Stimulated activated naive B cell treated with anti-CD40 and anti-IgM and Interleukin-4, amounts not matched to agents 10 μg/mL and 1 μg/mL and 100 μg/mL, for 72 hours (primary cell): ENCODE measurements around the gene PFDN1.
"Not testable (repeated sequence)": the region's sequence is repeated elsewhere in the genome, so short reads cannot be mapped to it uniquely, and the experiment has no call there.

Experiments used
- ATAC-seq, 2 donors: fragments of 150-1000 bp; cut with Tn5 transposase; replicated peaks; 2 replicates each; pipeline ENCODE4 v1.10.0; 2021; ENCODE audit warnings: moderate library complexity in 1 of 2
- DNase-seq: peaks from one replicate; pipeline ENCODE4 v3.0.0; 2021
- H3K27ac Mint-ChIP-seq: one replicate; pipeline ENCODE4 v1.8.0; 2022; ENCODE audit warnings: mild to moderate bottlenecking, mixed read lengths
- H3K27me3 Mint-ChIP-seq, 2 donors: one replicate each; pipeline ENCODE4 v1.8.0; 2022; ENCODE audit warnings: mixed read lengths in 2 of 2
- H3K36me3 Mint-ChIP-seq, 2 donors: one replicate each; pipeline ENCODE4 v1.8.0; 2022; ENCODE audit warnings: mixed read lengths in 2 of 2, mild to moderate bottlenecking in 1 of 2
- H3K4me1 Mint-ChIP-seq, 2 donors: one replicate each; pipeline ENCODE4 v1.8.0; 2022; ENCODE audit warnings: mixed read lengths in 2 of 2, mild to moderate bottlenecking in 1 of 2
- H3K4me3 Mint-ChIP-seq, 2 donors: one replicate each; pipeline ENCODE4 v1.8.0; 2022; ENCODE audit warnings: mild to moderate bottlenecking in 2 of 2, mixed read lengths in 2 of 2, moderate library complexity in 1 of 2
- H3K9me3 Mint-ChIP-seq, 2 donors: one replicate each; pipeline ENCODE4 v1.8.0; 2022; ENCODE audit warnings: mixed read lengths in 2 of 2, mild to moderate bottlenecking in 1 of 2

Gene PFDN1

GRCh38 chr5:140302786-140303639, at the start of gene PFDN1:
PFDN1 (minus strand) TSS chr5:140303101; CDS start chr5:140303073, 28 bp downstream.
- Mint-ChIP-seq H3K4me1 (peaks cover 9 to 19% of the 10 kb centered on the region in 2 donors), H3K9me3 (no peaks in the 10 kb centered on the region), H3K27ac (peak within 1 kb of the TSS; percentile 98), H3K27me3 (peaks cover 0 to 5% of the 10 kb centered on the region in 2 donors), H3K36me3 (peaks cover 12 to 15% of the 10 kb centered on the region in 2 donors), H3K4me3 (peak within 1 kb of the TSS; percentile 96 to 99)
- ATAC-seq: peak; percentile 98 to 99
- DNase-seq: peak; percentile 89

- H3K27ac Mint-ChIP-seq: no peak overlapping the region
- no peak overlapping the region for H3K4me3 Mint-ChIP-seq
- ATAC-seq: peak; percentile 81 to 87
Measured at GRCh38 chr5:140351609-140352334, 48.9 kb upstream of the PFDN1 start.

GRCh38 chr5:140349244-140349643, 46.3 kb upstream of the PFDN1 start:
- Mint-ChIP-seq H3K27me3 (peaks cover 0 to 8% of the 10 kb centered on the region in 2 donors), H3K36me3 (peaks cover 0 to 3% of the 10 kb centered on the region in 2 donors), H3K4me1 (peaks cover 26 to 43% of the 10 kb centered on the region in 2 donors), H3K9me3 (no peaks in the 10 kb centered on the region), H3K4me3 (no peak overlapping the region), H3K27ac (no peak overlapping the region)
- ATAC-seq: no peak
- DNase-seq: no peak

More at GRCh38 chr5:140351609-140352334, 48.9 kb upstream of the PFDN1 start:
- Mint-ChIP-seq H3K36me3 (peaks cover 0 to 3% of the 10 kb centered on the region in 2 donors), H3K27me3 (peaks cover 0 to 8% of the 10 kb centered on the region in 2 donors), H3K4me1 (peaks cover 12 to 21% of the 10 kb centered on the region in 2 donors), H3K9me3 (no peaks in the 10 kb centered on the region)
- DNase-seq: peak; percentile 43

- no peak overlapping the region for H3K27ac Mint-ChIP-seq
- no peak for ATAC-seq
- H3K27me3 Mint-ChIP-seq: peaks cover 0 to 8% of the 10 kb centered on the region in 2 donors
- H3K36me3 Mint-ChIP-seq: peaks cover 0 to 3% of the 10 kb centered on the region in 2 donors
- H3K4me1 Mint-ChIP-seq: peaks cover 34 to 55% of the 10 kb centered on the region in 2 donors
- H3K9me3 Mint-ChIP-seq: no peaks in the 10 kb centered on the region
- DNase-seq: no peak
- peak overlapping the region in 1 of 2 donors; percentile 28 for H3K4me3 Mint-ChIP-seq
Measured at GRCh38 chr5:140348104-140348503, 45.2 kb upstream of the PFDN1 start.

- Mint-ChIP-seq H3K4me3 (peak overlapping the region; percentile 57 to 87), H3K36me3 (peaks cover 0 to 3% of the 10 kb centered on the region in 2 donors), H3K4me1 (peaks cover 41 to 62% of the 10 kb centered on the region in 2 donors), H3K27ac (no peak overlapping the region), H3K27me3 (peaks cover 0 to 8% of the 10 kb centered on the region in 2 donors), H3K9me3 (no peaks in the 10 kb centered on the region)
- ATAC-seq (no peak), DNase-seq (no peak)
Measured at GRCh38 chr5:140347360-140347759, 44.5 kb upstream of the PFDN1 start.

- peaks cover 3% of the 10 kb centered on the region in 2 donors for H3K9me3 Mint-ChIP-seq
- DNase-seq (peak; percentile 49), ATAC-seq (peak; percentile 76 to 80)
- H3K4me1 Mint-ChIP-seq: peaks cover 47 to 70% of the 10 kb centered on the region in 2 donors
- peak within 1 kb of the TSS; percentile 37 for H3K27ac Mint-ChIP-seq
- peaks cover 5 to 6% of the 10 kb centered on the region in 2 donors for H3K36me3 Mint-ChIP-seq
- peaks cover 0 to 8% of the 10 kb centered on the region in 2 donors for H3K27me3 Mint-ChIP-seq
- peak within 1 kb of the TSS; percentile 82 to 87 for H3K4me3 Mint-ChIP-seq
Measured at GRCh38 chr5:140346348-140347221, 43.7 kb upstream of the PFDN1 start, which contains the start of gene HBEGF. HBEGF (minus strand) TSS chr5:140346603; CDS start chr5:140346328, 275 bp downstream.

GRCh38 chr5:140345919-140346347, 43.0 kb upstream of the PFDN1 start:
- H3K27me3 Mint-ChIP-seq: peaks cover 0 to 8% of the 10 kb centered on the region in 2 donors
- H3K27ac Mint-ChIP-seq: peak overlapping the region; percentile 37
- H3K4me3 Mint-ChIP-seq: peak overlapping the region; percentile 82 to 87
- H3K4me1 Mint-ChIP-seq: peaks cover 47 to 76% of the 10 kb centered on the region in 2 donors
- ATAC-seq (no peak), DNase-seq (no peak)
- peaks cover 5 to 6% of the 10 kb centered on the region in 2 donors for H3K36me3 Mint-ChIP-seq
- peaks cover 3% of the 10 kb centered on the region in 2 donors for H3K9me3 Mint-ChIP-seq

GRCh38 chr5:140344683-140345423, 42.0 kb upstream of the PFDN1 start:
- ATAC-seq: no peak
- DNase-seq: no peak
- Mint-ChIP-seq H3K27ac (no peak overlapping the region), H3K27me3 (peaks cover 0 to 8% of the 10 kb centered on the region in 2 donors), H3K4me3 (peak overlapping the region; percentile 51 to 78), H3K36me3 (peaks cover 5 to 9% of the 10 kb centered on the region in 2 donors), H3K9me3 (peaks cover 3% of the 10 kb centered on the region in 2 donors), H3K4me1 (peaks cover 51 to 82% of the 10 kb centered on the region in 2 donors)

- H3K4me3 Mint-ChIP-seq, DNase-seq, ATAC-seq, H3K27ac Mint-ChIP-seq, H3K9me3 Mint-ChIP-seq, H3K27me3 Mint-ChIP-seq, H3K36me3 Mint-ChIP-seq: not testable (repeated sequence)
- peaks cover 50 to 82% of the 10 kb centered on the region in 2 donors for H3K4me1 Mint-ChIP-seq
Measured at GRCh38 chr5:140343849-140344248, 40.9 kb upstream of the PFDN1 start.

GRCh38 chr5:140342896-140343295, 40.0 kb upstream of the PFDN1 start:
- Mint-ChIP-seq H3K36me3 (peaks cover 3 to 9% of the 10 kb centered on the region in 2 donors), H3K27ac (peak overlapping the region; percentile 78), H3K4me3 (peak overlapping the region in 1 of 2 donors; percentile 71), H3K27me3 (no peaks in the 10 kb centered on the region), H3K9me3 (peaks cover 3% of the 10 kb centered on the region in 2 donors), H3K4me1 (peaks cover 42 to 73% of the 10 kb centered on the region in 2 donors)
- ATAC-seq (no peak), DNase-seq (no peak)

- peak overlapping the region; percentile 78 for H3K27ac Mint-ChIP-seq
- DNase-seq: peak; percentile 43
- peak; percentile 47 to 57 for ATAC-seq
- H3K27me3 Mint-ChIP-seq: no peaks in the 10 kb centered on the region
- peaks cover 3 to 9% of the 10 kb centered on the region in 2 donors for H3K36me3 Mint-ChIP-seq
- H3K4me3 Mint-ChIP-seq: peak overlapping the region; percentile 57 to 71
- peaks cover 42 to 66% of the 10 kb centered on the region in 2 donors for H3K4me1 Mint-ChIP-seq
- H3K9me3 Mint-ChIP-seq: peaks cover 3% of the 10 kb centered on the region in 2 donors
Measured at GRCh38 chr5:140342287-140342686, 39.4 kb upstream of the PFDN1 start.

- Mint-ChIP-seq H3K4me1 (peaks cover 38 to 60% of the 10 kb centered on the region in 2 donors), H3K27me3 (no peaks in the 10 kb centered on the region), H3K36me3 (peaks cover 3 to 9% of the 10 kb centered on the region in 2 donors), H3K27ac (no peak overlapping the region), H3K9me3 (peaks cover 3% of the 10 kb centered on the region in 2 donors), H3K4me3 (no peak overlapping the region)
- no peak for DNase-seq
- no peak for ATAC-seq
Measured at GRCh38 chr5:140341591-140341990, 38.7 kb upstream of the PFDN1 start.
